ENCODE data around the gene GOLGA7B.

Gene GOLGA7B

DNA sequence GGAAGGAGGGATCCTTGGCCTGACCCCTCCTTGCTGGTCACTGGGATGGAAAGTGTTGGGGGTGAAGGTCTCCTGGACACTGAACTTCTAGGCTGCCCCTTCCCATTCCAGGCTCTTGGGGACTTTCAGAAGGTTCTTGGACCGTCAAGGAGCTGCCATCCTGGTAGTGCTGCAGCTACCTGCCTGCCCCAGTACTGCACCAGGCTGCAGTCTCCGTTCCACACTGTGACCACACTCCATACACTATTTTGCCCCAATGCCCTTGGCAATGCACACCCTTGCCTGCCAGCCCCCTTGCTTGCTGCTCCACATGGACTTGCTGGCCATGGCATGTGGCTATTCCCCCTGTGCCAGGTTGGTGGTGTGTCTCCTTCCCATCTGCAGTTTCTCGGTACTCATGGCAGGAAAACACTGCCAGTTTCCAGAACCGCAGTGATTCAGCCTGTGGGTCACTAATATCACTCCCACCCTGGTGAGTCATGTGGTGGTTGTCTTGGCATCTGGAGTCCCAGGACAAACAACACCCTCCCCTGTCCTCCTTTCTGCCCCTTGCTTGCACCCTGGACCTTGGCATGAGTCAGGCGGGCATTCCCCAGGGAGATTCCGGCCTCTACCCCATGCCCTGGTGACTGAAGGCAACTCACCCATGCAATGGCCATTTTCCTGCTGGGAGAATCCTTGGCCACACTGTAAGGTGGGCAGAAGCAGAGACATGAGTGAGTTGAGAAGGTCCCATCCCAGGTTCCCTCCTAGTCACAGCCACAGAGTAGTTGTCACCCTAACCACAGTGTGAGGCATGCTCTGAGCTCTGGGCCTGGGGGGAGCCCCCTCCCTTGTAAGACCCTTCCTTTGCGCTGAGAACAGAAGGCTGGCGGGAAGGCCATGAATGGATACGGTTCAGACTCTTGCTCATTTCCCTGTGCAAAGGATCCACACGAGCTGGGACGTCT, 32.8 kb downstream of the GOLGA7B start:
- Histone ChIP-seq H3K4me1 (ENCODE audit: control insufficient read depth, insufficient read depth, low read length) (no peaks in the 10 kb centered on the region), H3K9me3 (ENCODE audit: control insufficient read depth in 2 of 2, low read length in 2 of 2) (no peaks in the 10 kb centered on the region), H3K9ac (ENCODE audit: low read length in 2 of 2) (no peak overlapping the region), H3K36me3 (ENCODE audit: control insufficient read depth in 2 of 2, insufficient read depth in 2 of 2, low read length in 2 of 2) (no peaks in the 10 kb centered on the region), H3K4me3 (ENCODE audit: low read length in 2 of 2) (no peak overlapping the region), H3K27me3 (ENCODE audit: control insufficient read depth in 1 of 2, insufficient read depth in 2 of 2, low read length in 2 of 2) (peaks cover 0 to 5% of the 10 kb centered on the region in 2 donors), H3K27ac (ENCODE audit: low read length) (no peak overlapping the region)

GRCh38 chr10:97883092-97883485, 33.4 kb downstream of the GOLGA7B start:
- Histone ChIP-seq H3K36me3 (ENCODE audit: control insufficient read depth in 2 of 2, insufficient read depth in 2 of 2, low read length in 2 of 2) (no peaks in the 10 kb centered on the region), H3K9me3 (ENCODE audit: control insufficient read depth in 2 of 2, low read length in 2 of 2) (no peaks in the 10 kb centered on the region), H3K4me1 (ENCODE audit: control insufficient read depth, insufficient read depth, low read length) (no peaks in the 10 kb centered on the region), H3K27me3 (ENCODE audit: control insufficient read depth in 1 of 2, insufficient read depth in 2 of 2, low read length in 2 of 2) (peaks cover 0 to 5% of the 10 kb centered on the region in 2 donors), H3K9ac (ENCODE audit: low read length in 2 of 2) (no peak overlapping the region), H3K27ac (ENCODE audit: low read length) (no peak overlapping the region), H3K4me3 (ENCODE audit: low read length in 2 of 2) (no peak overlapping the region)

DNA sequence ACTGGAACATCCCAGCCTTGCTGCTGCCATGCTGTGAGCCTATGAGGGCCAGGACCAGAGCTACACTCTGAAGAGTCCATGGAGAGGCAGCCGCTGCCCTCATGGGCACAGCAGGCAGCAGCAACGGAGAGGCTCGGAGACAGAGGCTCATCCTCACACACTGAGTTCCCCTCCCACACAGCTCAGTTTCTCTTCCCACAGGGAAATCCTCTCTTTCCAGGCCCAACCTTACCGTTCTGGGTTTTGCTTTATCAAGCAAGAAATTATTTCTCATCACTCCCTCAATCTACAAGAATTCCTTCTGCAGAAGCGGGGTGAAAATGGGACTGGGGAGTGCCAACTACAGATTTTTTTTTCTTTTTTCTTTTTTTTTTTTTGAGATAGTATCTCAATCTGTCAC, 36.6 kb downstream of the GOLGA7B start:
- Histone ChIP-seq H3K9ac (ENCODE audit: low read length in 2 of 2) (no peak overlapping the region), H3K9me3 (ENCODE audit: control insufficient read depth in 2 of 2, low read length in 2 of 2) (no peaks in the 10 kb centered on the region), H3K4me1 (ENCODE audit: control insufficient read depth, insufficient read depth, low read length) (no peaks in the 10 kb centered on the region), H3K27ac (ENCODE audit: low read length) (no peak overlapping the region), H3K4me3 (ENCODE audit: low read length in 2 of 2) (no peak overlapping the region), H3K36me3 (ENCODE audit: control insufficient read depth in 2 of 2, insufficient read depth in 2 of 2, low read length in 2 of 2) (no peaks in the 10 kb centered on the region), H3K27me3 (ENCODE audit: control insufficient read depth in 1 of 2, insufficient read depth in 2 of 2, low read length in 2 of 2) (peaks cover 0 to 6% of the 10 kb centered on the region in 2 donors)

- no peaks in the 10 kb centered on the region for H3K36me3 ChIP-seq (ENCODE audit: control insufficient read depth in 2 of 2, insufficient read depth in 2 of 2, low read length in 2 of 2)
- no peak overlapping the region for H3K9ac ChIP-seq (ENCODE audit: low read length in 2 of 2)
- H3K9me3 ChIP-seq (ENCODE audit: control insufficient read depth in 2 of 2, low read length in 2 of 2) = no peaks in the 10 kb centered on the region
- H3K4me1 ChIP-seq (ENCODE audit: control insufficient read depth, insufficient read depth, low read length) = no peaks in the 10 kb centered on the region
- no peak overlapping the region for H3K27ac ChIP-seq (ENCODE audit: low read length)
- H3K27me3 ChIP-seq (ENCODE audit: control insufficient read depth in 1 of 2, insufficient read depth in 2 of 2, low read length in 2 of 2) = peaks cover 0 to 7% of the 10 kb centered on the region in 2 donors
- no peak overlapping the region for H3K4me3 ChIP-seq (ENCODE audit: low read length in 2 of 2)
Observed at GRCh38 chr10:97887399-97887798, 37.8 kb downstream of the GOLGA7B start.

GRCh38 chr10:97888134-97888533, 38.5 kb downstream of the GOLGA7B start:
- Histone ChIP-seq H3K4me3 (ENCODE audit: low read length in 2 of 2) (no peak overlapping the region), H3K4me1 (ENCODE audit: control insufficient read depth, insufficient read depth, low read length) (no peaks in the 10 kb centered on the region), H3K9ac (ENCODE audit: low read length in 2 of 2) (no peak overlapping the region), H3K36me3 (ENCODE audit: control insufficient read depth in 2 of 2, insufficient read depth in 2 of 2, low read length in 2 of 2) (no peaks in the 10 kb centered on the region), H3K27me3 (ENCODE audit: control insufficient read depth in 1 of 2, insufficient read depth in 2 of 2, low read length in 2 of 2) (peaks cover 0 to 5% of the 10 kb centered on the region in 2 donors), H3K27ac (ENCODE audit: low read length) (no peak overlapping the region), H3K9me3 (ENCODE audit: control insufficient read depth in 2 of 2, low read length in 2 of 2) (no peaks in the 10 kb centered on the region)

DNA sequence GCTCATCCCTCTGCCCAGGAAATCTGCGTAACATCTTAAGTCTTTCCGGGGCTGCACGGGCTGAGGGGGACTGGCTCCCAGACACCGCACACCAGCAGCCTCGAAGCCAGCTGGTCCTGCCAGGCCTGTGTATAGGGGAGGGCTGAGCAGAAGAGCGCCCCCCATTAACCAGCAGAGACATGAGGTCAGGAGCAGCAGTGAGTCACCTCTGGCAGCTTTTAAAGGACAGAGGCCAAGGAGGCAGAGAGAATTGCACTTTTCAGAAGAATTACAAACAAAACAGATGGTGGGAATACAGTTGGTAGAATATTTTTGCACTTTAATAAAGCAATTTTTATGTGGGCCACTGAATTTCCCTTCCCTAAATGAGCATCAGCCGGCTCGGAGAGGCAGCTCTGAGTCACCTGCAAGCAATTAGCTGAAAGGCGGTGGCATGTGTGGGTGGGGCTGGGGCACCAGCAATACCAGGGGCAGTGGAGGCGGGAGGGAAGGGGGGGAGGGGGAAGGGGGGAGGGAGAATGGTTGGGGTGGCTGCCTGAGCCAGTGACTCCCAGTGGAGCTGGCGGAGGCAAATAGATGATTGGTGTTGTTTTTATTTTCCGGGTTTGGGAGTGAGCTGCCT, 39.1 kb downstream of the GOLGA7B start:
- Histone ChIP-seq H3K4me3 (ENCODE audit: low read length in 2 of 2) (no peak overlapping the region), H3K27ac (ENCODE audit: low read length) (no peak overlapping the region)

GRCh38 chr10:97889461-97890265, 40.0 kb downstream of the GOLGA7B start:
- H3K9ac ChIP-seq (ENCODE audit: low read length in 2 of 2) = no peak overlapping the region
- H3K4me1 ChIP-seq (ENCODE audit: control insufficient read depth, insufficient read depth, low read length) = no peaks in the 10 kb centered on the region
- no peaks in the 10 kb centered on the region for H3K36me3 ChIP-seq (ENCODE audit: control insufficient read depth in 2 of 2, insufficient read depth in 2 of 2, low read length in 2 of 2)
- H3K9me3 ChIP-seq (ENCODE audit: control insufficient read depth in 2 of 2, low read length in 2 of 2) = peaks cover 0 to 3% of the 10 kb centered on the region in 2 donors
- peaks cover 0 to 5% of the 10 kb centered on the region in 2 donors for H3K27me3 ChIP-seq (ENCODE audit: control insufficient read depth in 1 of 2, insufficient read depth in 2 of 2, low read length in 2 of 2)
- no peak overlapping the region for H3K27ac ChIP-seq (ENCODE audit: low read length)
- H3K4me3 ChIP-seq (ENCODE audit: low read length in 2 of 2) = no peak overlapping the region

More for the DNA sequence above, 39.1 kb downstream of the GOLGA7B start:
- Histone ChIP-seq H3K27me3 (ENCODE audit: control insufficient read depth in 1 of 2, insufficient read depth in 2 of 2, low read length in 2 of 2) (peaks cover 0 to 5% of the 10 kb centered on the region in 2 donors), H3K9ac (ENCODE audit: low read length in 2 of 2) (no peak overlapping the region), H3K9me3 (ENCODE audit: control insufficient read depth in 2 of 2, low read length in 2 of 2) (no peaks in the 10 kb centered on the region), H3K4me1 (ENCODE audit: control insufficient read depth, insufficient read depth, low read length) (no peaks in the 10 kb centered on the region), H3K36me3 (ENCODE audit: control insufficient read depth in 2 of 2, insufficient read depth in 2 of 2, low read length in 2 of 2) (no peaks in the 10 kb centered on the region)

- no peaks in the 10 kb centered on the region for H3K4me1 ChIP-seq (ENCODE audit: control insufficient read depth, insufficient read depth, low read length)
Observed at GRCh38 chr10:97891497-97892167, 42.0 kb downstream of the GOLGA7B start.

GRCh38 chr10:97892506-97892905, 42.9 kb downstream of the GOLGA7B start:
- peaks cover 0 to 13% of the 10 kb centered on the region in 2 donors for H3K27me3 ChIP-seq (ENCODE audit: control insufficient read depth in 1 of 2, insufficient read depth in 2 of 2, low read length in 2 of 2)
- no peaks in the 10 kb centered on the region for H3K36me3 ChIP-seq (ENCODE audit: control insufficient read depth in 2 of 2, insufficient read depth in 2 of 2, low read length in 2 of 2)
- H3K9ac ChIP-seq (ENCODE audit: low read length in 2 of 2) = no peak overlapping the region
- H3K9me3 ChIP-seq (ENCODE audit: control insufficient read depth in 2 of 2, low read length in 2 of 2) = peaks cover 0 to 3% of the 10 kb centered on the region in 2 donors
- H3K4me1 ChIP-seq (ENCODE audit: control insufficient read depth, insufficient read depth, low read length) = no peaks in the 10 kb centered on the region
- H3K4me3 ChIP-seq (ENCODE audit: low read length in 2 of 2) = no peak overlapping the region
- H3K27ac ChIP-seq (ENCODE audit: low read length) = no peak overlapping the region

More at GRCh38 chr10:97891497-97892167, 42.0 kb downstream of the GOLGA7B start:
- peaks cover 0 to 3% of the 10 kb centered on the region in 2 donors for H3K9me3 ChIP-seq (ENCODE audit: control insufficient read depth in 2 of 2, low read length in 2 of 2)
- no peak overlapping the region for H3K4me3 ChIP-seq (ENCODE audit: low read length in 2 of 2)
- peaks cover 0 to 11% of the 10 kb centered on the region in 2 donors for H3K27me3 ChIP-seq (ENCODE audit: control insufficient read depth in 1 of 2, insufficient read depth in 2 of 2, low read length in 2 of 2)
- H3K27ac ChIP-seq (ENCODE audit: low read length) = no peak overlapping the region
- H3K9ac ChIP-seq (ENCODE audit: low read length in 2 of 2) = no peak overlapping the region
- H3K36me3 ChIP-seq (ENCODE audit: control insufficient read depth in 2 of 2, insufficient read depth in 2 of 2, low read length in 2 of 2) = no peaks in the 10 kb centered on the region

DNA sequence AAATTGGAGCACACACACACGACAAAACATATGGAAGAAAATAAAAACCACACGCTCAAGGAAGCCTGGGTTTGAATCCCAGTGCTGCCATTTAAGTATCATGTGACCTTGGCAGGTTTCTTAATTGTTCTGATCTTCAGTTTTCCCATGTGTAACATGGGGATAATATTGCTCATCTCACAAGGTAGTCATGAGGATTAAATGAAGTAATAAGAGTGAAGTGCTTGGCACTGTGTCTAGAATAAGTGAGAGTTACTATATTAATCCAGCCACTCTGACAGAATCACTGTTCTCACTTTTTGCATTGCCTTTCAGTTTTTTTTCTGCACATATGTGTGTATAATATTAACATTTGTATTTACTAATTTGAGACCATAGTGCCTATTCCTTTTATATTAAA, 43.3 kb downstream of the GOLGA7B start:
- no peak overlapping the region for H3K27ac ChIP-seq (ENCODE audit: low read length)
- no peak overlapping the region for H3K9ac ChIP-seq (ENCODE audit: low read length in 2 of 2)
- no peaks in the 10 kb centered on the region for H3K36me3 ChIP-seq (ENCODE audit: control insufficient read depth in 2 of 2, insufficient read depth in 2 of 2, low read length in 2 of 2)
- peaks cover 0 to 13% of the 10 kb centered on the region in 2 donors for H3K27me3 ChIP-seq (ENCODE audit: control insufficient read depth in 1 of 2, insufficient read depth in 2 of 2, low read length in 2 of 2)
- no peak overlapping the region for H3K4me3 ChIP-seq (ENCODE audit: low read length in 2 of 2)
- H3K4me1 ChIP-seq (ENCODE audit: control insufficient read depth, insufficient read depth, low read length) = no peaks in the 10 kb centered on the region
- H3K9me3 ChIP-seq (ENCODE audit: control insufficient read depth in 2 of 2, low read length in 2 of 2) = peaks cover 0 to 3% of the 10 kb centered on the region in 2 donors

Measured in stomach smooth muscle (tissue), 2 donors.